HEK293 (cell line): ENCODE measurements around the gene PRKG1.

Experiments used
- CTCF ChIP-seq: fragments of 450-650 bp; formaldehyde crosslinking; IDR thresholded peaks from 2 replicates; pipeline ENCODE4 v1.5.1; 2016; ENCODE audit warnings: missing biosample characterization, missing genetic modification characterization
- ZNF274 ChIP-seq, 2 experiments: fragments of 200-500 bp in 1 of 2; fragments of 450-650 bp in 1 of 2; sonication (Bioruptor generic) in 1 of 2; formaldehyde crosslinking in 1 of 2; IDR thresholded peaks; 2 replicates each; pipeline versions ENCODE4 v1.5.1 to v1.6.1; 2014 to 2016; ENCODE audit warnings: borderline replicate concordance in 1 of 2, inconsistent platforms in 1 of 2, low read length in 1 of 2, missing biosample characterization in 1 of 2, missing genetic modification characterization in 1 of 2

- TF ChIP-seq ZNF274 (IDR thresholded peaks at IDR 0.05; ENCODE audit: low read length) (no peak), ZNF274 (tag by site-specific recombination; IDR thresholded peaks at IDR 0.05; ENCODE audit: borderline replicate concordance) (no peak), CTCF (tag by site-specific recombination) (no peak)
These were observed 919.2 kb downstream of the PRKG1 start for GRCh38 chr10:51993475-51993874.
